Epithelial cell of esophagus (primary cell): ENCODE measurements around the gene IYD.
"Not testable (repeated sequence)": the region's sequence is repeated elsewhere in the genome, so short reads cannot be mapped to it uniquely, and the experiment has no call there.

ENCODE experiments used
- DNase-seq: peaks from one replicate; pipeline ENCODE4 v3.0.0; 2010; ENCODE audit warnings: low read depth
- H3K4me3 ChIP-seq: 2 replicates; pipeline ENCODE4 v1.5.1; 2011; ENCODE audit warnings: mild to moderate bottlenecking, low read length, control low read depth
- CTCF ChIP-seq: IDR thresholded peaks from 2 replicates; pipeline ENCODE4 v1.5.1; 2011; ENCODE audit warnings: low read depth, mild to moderate bottlenecking, low read length, control low read depth, inconsistent platforms; ENCODE audit not compliant: insufficient read depth; ENCODE audit errors: missing control alignments

IYD gene

DNA sequence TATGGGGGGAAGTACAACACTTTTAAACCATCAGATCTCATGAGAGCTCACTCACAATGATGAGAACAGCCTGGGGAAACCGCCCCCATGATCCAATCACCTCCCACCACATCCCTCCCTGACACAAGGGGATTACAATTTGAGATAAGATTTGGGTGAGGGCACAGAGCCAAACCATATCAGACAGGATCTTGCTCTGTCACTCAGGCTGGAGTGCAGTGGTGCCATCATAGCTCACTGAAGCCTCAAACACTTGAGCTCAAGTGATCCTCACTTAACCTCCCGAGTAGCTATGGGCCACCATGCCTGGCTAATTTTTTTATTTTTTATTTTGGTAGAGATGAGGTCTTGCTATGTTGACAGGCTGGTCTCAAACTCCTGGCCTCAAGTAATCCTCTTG, 5.1 kb upstream of the IYD start:
- no peak for DNase-seq
- TF ChIP-seq CTCF, result no peak

GRCh38 chr6:150366118-150366778, 2.6 kb upstream of the IYD start:
- no peak for TF ChIP-seq CTCF
- H3K4me3 ChIP-seq, result no peak overlapping the region
- no peak for DNase-seq

More for the DNA sequence above, 5.1 kb upstream of the IYD start:
- H3K4me3 ChIP-seq, result no peak overlapping the region

- no peak for DNase-seq
- H3K4me3 ChIP-seq, result no peak overlapping the region
- no peak for TF ChIP-seq CTCF
Observed at GRCh38 chr6:150369408-150369807, 596 bp downstream of the IYD start.

DNA sequence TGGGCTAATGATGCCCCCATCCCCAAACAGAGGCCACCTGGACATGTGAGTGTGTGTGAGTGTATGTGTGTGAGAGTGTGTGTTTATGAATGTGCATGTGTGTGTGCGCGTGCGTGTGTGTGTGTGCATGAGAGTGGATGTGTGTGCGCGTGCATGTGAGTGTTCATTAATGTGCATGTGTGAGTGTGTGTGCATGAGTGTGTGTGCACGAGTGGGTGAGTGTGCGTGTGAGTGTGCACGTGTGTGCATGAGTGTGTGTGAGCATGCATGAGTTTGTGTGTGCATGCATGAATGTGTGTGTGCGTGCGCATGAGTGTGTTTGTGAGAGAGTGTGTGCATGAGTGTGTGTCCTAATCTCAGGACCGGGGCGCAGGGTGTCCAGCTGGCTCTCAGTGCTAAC, 1.3 kb downstream of the IYD start:
- no peak for TF ChIP-seq CTCF
- no peak for DNase-seq
- no peak overlapping the region for H3K4me3 ChIP-seq

DNA sequence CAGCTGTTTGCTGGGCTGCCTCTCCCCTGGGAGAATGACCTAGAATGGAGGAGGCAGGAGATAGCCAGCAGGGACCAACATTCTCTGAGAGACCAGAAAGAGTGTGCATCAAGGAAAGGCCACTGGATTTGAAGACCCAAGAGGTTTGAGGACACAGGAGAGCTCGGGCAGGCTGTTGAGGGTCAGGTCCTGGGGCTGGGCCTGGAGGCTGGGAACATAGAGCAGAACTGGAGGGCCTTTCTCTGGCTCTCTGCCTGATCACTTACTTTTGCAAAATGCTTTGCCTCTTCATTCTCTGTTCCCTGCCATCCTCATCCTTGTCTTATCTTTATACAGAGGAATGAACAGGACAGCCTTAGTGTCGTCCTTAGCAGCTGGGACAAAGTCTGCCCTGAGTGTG, 2.5 kb downstream of the IYD start:
- DNase-seq, result no peak
- no peak overlapping the region for H3K4me3 ChIP-seq
- TF ChIP-seq CTCF, result no peak

- DNase-seq, result no peak
- no peak for TF ChIP-seq CTCF
- no peak overlapping the region for H3K4me3 ChIP-seq
Observed at GRCh38 chr6:150372051-150372450, 3.2 kb downstream of the IYD start.

GRCh38 chr6:150373260-150373701, 4.5 kb downstream of the IYD start:
- H3K4me3 ChIP-seq, result no peak overlapping the region
- peak; percentile 76 for DNase-seq
- no peak for TF ChIP-seq CTCF

DNA sequence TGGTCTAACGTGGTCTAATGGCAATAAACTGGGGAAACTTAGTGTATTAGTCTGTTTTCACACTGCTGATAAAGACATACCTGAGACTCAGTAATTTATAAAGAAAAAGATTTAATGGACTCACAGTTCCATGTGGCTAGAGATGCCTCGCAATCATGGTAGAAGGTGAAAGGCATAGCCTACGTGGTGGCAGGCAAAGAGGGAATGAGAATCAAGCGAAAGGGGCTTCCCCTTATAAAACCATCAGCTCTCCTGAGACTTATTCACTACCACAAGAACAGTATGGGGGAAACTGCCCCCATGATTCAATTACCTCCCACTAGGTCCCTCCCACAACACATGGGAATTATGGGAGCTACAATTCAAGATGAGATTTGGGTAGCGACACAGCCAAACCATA, 5.5 kb downstream of the IYD start:
- DNase-seq, H3K4me3 ChIP-seq: not testable (repeated sequence)
